SK-N-MC (cell line): ENCODE results near the gene SRCIN1.

Experiments
- EZH2 ChIP-seq: fragments of 200-600 bp; sonication (generic); IDR thresholded peaks from one replicate; pipeline ENCODE4 v1.6.1; 2017; ENCODE audit warnings: antibody characterized with exemption
- POLR2AphosphoS5 ChIP-seq: IDR thresholded peaks from 2 replicates; pipeline ENCODE4 v1.6.1; 2012; ENCODE audit warnings: mild to moderate bottlenecking, low read depth, low read length, borderline replicate concordance

GRCh38 chr17:38609280-38610031 is 3.7 kb upstream of the SRCIN1 start:
- no peak for TF ChIP-seq EZH2
- TF ChIP-seq POLR2AphosphoS5, result no peak
